ENCODE measurements around the gene TEX14.

The TEX14 gene

DNA sequence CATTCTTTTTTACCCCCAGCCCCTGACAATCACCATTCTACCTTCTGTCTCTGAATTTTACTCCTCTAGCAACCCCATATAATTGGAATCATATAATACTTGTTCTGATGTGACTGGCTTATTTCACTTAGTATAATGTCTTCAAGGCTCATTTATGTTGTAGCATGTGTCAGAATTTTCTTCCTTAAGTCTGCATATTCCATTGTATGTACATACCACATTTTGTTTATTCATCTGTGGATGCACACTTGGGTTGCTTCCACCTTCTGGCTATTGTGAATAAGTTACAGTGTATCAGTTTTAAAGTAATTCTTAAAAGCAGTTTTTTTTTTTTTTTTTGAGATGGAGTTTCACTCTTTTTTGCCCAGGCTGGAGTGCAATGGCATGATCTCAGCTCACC, 39.1 kb upstream of the TEX14 start:
- no peak overlapping the region for H2AFZ ChIP-seq
- H3K4me3 ChIP-seq (ENCODE audit: low read depth, low read length) = no peak overlapping the region
- no peak overlapping the region for H3K9ac ChIP-seq
- H3K27me3 ChIP-seq (ENCODE audit: control insufficient read depth, insufficient read depth, low read length) = no peaks in the 10 kb centered on the region
- no peak overlapping the region for H3K27ac ChIP-seq
- H3K79me2 ChIP-seq = no peaks in the 10 kb centered on the region
- H3K9me3 ChIP-seq (ENCODE audit: control insufficient read depth, low read length) = no peaks in the 10 kb centered on the region
- no peaks in the 10 kb centered on the region for H3K36me3 ChIP-seq (ENCODE audit: control insufficient read depth, insufficient read depth, low read length)
- no peak overlapping the region for H3K4me2 ChIP-seq (ENCODE audit: low read length)
- TF ChIP-seq, protein P1, sequence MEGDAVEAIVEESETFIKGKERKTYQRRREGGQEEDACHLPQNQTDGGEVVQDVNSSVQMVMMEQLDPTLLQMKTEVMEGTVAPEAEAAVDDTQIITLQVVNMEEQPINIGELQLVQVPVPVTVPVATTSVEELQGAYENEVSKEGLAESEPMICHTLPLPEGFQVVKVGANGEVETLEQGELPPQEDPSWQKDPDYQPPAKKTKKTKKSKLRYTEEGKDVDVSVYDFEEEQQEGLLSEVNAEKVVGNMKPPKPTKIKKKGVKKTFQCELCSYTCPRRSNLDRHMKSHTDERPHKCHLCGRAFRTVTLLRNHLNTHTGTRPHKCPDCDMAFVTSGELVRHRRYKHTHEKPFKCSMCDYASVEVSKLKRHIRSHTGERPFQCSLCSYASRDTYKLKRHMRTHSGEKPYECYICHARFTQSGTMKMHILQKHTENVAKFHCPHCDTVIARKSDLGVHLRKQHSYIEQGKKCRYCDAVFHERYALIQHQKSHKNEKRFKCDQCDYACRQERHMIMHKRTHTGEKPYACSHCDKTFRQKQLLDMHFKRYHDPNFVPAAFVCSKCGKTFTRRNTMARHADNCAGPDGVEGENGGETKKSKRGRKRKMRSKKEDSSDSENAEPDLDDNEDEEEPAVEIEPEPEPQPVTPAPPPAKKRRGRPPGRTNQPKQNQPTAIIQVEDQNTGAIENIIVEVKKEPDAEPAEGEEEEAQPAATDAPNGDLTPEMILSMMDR (IDR thresholded peaks at IDR 0.05) = no peak
- H3K4me1 ChIP-seq = no peaks in the 10 kb centered on the region

DNA sequence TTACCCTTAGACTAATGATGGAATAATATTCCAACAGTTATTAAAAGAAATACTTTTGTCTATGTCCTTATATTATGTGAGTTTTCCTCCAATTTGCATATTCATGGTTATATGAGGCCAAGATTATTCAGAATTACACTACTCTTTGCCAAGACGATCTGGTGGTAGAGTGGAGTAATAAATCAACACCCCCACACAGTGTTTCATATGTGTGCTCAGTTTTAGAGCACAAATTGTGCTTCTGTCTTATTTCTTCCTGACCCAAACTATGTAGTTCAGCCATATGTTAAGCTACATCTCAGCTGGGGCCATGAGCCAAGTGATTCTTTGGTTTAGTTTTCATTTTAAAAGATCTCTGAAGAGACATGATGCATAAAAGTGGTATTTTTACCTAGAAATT, 37.0 kb upstream of the TEX14 start:
- Histone ChIP-seq H3K4me3 (ENCODE audit: low read depth, low read length) (no peak overlapping the region), H3K9me3 (ENCODE audit: control insufficient read depth, low read length) (no peaks in the 10 kb centered on the region), H3K27me3 (ENCODE audit: control insufficient read depth, insufficient read depth, low read length) (no peaks in the 10 kb centered on the region), H3K27ac (no peak overlapping the region), H3K36me3 (ENCODE audit: control insufficient read depth, insufficient read depth, low read length) (no peaks in the 10 kb centered on the region), H3K4me1 (no peaks in the 10 kb centered on the region), H3K79me2 (no peaks in the 10 kb centered on the region), H3K9ac (no peak overlapping the region), H3K4me2 (ENCODE audit: low read length) (no peak overlapping the region), H2AFZ (no peak overlapping the region)
- TF ChIP-seq, protein P1 (IDR thresholded peaks at IDR 0.05) = no peak

DNA sequence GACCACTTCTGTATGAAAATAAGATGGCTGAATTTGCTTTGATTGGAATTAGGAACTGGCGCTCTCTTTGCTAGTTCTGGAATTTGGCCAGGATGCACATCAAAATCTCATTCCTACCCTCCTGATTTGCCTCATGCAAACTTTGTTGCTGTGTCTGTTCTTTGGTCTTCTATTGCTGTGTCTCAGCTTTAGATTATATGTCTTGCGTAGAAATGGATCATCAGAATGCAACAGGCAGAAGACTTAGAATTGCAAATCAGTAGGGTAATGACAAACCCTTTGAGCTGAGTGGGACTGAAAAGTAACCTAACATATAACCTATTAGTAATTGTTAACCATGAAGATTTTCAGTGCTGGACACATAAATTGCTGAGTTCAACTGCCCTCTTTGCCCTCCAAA, 30.9 kb upstream of the TEX14 start:
- Histone ChIP-seq H3K27ac (no peak overlapping the region), H3K4me1 (no peaks in the 10 kb centered on the region), H3K79me2 (no peaks in the 10 kb centered on the region), H3K27me3 (ENCODE audit: control insufficient read depth, insufficient read depth, low read length) (no peaks in the 10 kb centered on the region), H3K36me3 (ENCODE audit: control insufficient read depth, insufficient read depth, low read length) (no peaks in the 10 kb centered on the region), H2AFZ (no peak overlapping the region), H3K9me3 (ENCODE audit: control insufficient read depth, low read length) (no peaks in the 10 kb centered on the region), H3K4me3 (ENCODE audit: low read depth, low read length) (no peak overlapping the region), H3K4me2 (ENCODE audit: low read length) (no peak overlapping the region), H3K9ac (no peak overlapping the region)
- TF ChIP-seq, protein P1 (IDR thresholded peaks at IDR 0.05) = no peak

DNA sequence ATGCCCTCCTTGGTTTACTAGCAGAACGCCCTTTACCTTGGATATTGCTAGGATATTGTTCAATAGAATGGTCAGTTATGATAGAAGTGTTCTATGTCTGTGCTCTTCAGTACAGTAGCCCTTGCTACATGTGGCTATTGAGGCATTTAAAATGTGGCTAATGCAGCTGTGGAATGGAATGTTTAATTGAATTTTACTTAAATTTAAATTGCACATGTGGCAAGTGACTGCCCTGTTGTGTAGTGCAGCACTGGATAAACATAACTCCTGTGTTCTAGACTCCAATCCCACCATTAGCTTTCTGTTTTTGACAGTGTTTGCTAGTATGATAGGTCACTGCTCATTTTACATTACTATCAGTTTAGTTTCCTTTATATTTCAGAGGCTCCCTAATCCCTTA, 30.4 kb upstream of the TEX14 start:
- H3K9ac ChIP-seq = no peak overlapping the region
- H3K79me2 ChIP-seq = no peaks in the 10 kb centered on the region
- no peak overlapping the region for H2AFZ ChIP-seq
- no peaks in the 10 kb centered on the region for H3K36me3 ChIP-seq (ENCODE audit: control insufficient read depth, insufficient read depth, low read length)
- H3K27ac ChIP-seq = no peak overlapping the region
- H3K9me3 ChIP-seq (ENCODE audit: control insufficient read depth, low read length) = no peaks in the 10 kb centered on the region
- no peak overlapping the region for H3K4me2 ChIP-seq (ENCODE audit: low read length)
- H3K4me3 ChIP-seq (ENCODE audit: low read depth, low read length) = no peak overlapping the region
- H3K4me1 ChIP-seq = no peaks in the 10 kb centered on the region
- TF ChIP-seq, protein P1 (IDR thresholded peaks at IDR 0.05) = no peak
- no peaks in the 10 kb centered on the region for H3K27me3 ChIP-seq (ENCODE audit: control insufficient read depth, insufficient read depth, low read length)

DNA sequence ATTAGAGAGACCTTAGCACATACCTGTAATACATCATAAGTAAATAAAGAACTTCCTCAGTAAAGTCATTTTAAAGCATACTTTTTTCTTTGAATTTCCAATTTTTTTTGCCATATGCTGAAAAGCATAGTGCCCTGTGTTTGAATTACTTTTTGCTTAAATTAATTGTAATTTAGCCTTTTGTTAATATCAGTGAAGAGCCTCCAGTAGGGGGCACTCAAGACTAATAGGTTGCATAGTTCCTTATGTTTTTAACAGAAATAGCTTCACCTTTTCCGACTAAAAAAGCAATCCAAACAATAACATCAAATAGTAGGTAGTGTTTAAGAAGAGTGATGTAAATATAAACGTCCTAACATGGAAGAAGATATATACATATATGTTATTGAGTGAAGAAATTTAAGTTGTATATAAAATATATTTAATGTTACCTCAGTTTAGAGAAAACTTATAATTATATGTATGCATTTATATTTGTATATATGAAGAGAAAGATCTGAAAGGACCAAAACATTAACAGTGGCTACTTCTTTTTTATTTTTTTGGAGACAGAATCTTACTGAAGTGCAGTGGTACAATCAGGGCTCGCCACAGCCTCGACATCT, 19.2 kb upstream of the TEX14 start:
- Histone ChIP-seq H3K36me3 (ENCODE audit: control insufficient read depth, insufficient read depth, low read length) (no peaks in the 10 kb centered on the region), H3K4me2 (ENCODE audit: low read length) (no peak overlapping the region), H2AFZ (no peak overlapping the region), H3K79me2 (no peaks in the 10 kb centered on the region), H3K9me3 (ENCODE audit: control insufficient read depth, low read length) (no peaks in the 10 kb centered on the region), H3K4me1 (no peaks in the 10 kb centered on the region), H3K9ac (no peak overlapping the region), H3K27ac (no peak overlapping the region), H3K4me3 (ENCODE audit: low read depth, low read length) (no peak overlapping the region), H3K27me3 (ENCODE audit: control insufficient read depth, insufficient read depth, low read length) (no peaks in the 10 kb centered on the region)
- TF ChIP-seq, protein P1 (IDR thresholded peaks at IDR 0.05) = peak; percentile 87

Data from parathyroid adenoma (tissue), 2 donors.